ENCODE results near the gene HES3.

DNA sequence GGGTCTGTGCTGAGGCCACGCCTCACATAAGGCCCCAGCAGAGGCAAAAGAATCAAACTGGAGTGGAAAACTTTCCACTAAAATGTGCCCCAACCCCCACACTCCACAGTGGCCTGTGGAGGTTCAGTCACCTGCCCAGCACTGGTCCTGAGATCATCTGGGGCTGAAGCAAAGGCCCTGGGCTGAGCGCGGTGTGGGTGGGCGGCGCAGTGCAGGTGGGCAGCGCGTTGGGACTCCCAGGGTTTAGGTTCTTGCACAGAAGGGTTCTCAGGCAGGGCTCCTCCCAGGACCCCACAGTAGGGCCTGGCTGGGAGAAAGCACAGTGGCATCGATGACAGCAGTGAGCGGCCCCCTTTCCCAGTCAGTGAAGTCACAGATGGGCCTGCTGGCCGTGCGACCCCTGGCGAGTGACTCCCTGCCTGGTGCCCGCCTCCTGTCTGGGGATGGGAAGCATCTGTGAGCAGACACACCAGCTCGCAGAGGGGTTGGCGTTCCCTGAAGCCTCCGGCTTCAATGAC is 30.7 kb downstream of the HES3 start:
- TF ChIP-seq, protein P1, sequence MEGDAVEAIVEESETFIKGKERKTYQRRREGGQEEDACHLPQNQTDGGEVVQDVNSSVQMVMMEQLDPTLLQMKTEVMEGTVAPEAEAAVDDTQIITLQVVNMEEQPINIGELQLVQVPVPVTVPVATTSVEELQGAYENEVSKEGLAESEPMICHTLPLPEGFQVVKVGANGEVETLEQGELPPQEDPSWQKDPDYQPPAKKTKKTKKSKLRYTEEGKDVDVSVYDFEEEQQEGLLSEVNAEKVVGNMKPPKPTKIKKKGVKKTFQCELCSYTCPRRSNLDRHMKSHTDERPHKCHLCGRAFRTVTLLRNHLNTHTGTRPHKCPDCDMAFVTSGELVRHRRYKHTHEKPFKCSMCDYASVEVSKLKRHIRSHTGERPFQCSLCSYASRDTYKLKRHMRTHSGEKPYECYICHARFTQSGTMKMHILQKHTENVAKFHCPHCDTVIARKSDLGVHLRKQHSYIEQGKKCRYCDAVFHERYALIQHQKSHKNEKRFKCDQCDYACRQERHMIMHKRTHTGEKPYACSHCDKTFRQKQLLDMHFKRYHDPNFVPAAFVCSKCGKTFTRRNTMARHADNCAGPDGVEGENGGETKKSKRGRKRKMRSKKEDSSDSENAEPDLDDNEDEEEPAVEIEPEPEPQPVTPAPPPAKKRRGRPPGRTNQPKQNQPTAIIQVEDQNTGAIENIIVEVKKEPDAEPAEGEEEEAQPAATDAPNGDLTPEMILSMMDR (conservative IDR thresholded peaks at IDR 0.05; ENCODE audit: low read depth, low read length): no peak
- TF ChIP-seq POLR2A (IDR thresholded peaks at IDR 0.05; ENCODE audit: low read depth, low read length): no peak
- TF ChIP-seq RFX5 (IDR thresholded peaks at IDR 0.05; ENCODE audit: low read depth, low read length): no peak
- TF ChIP-seq MAZ (IDR thresholded peaks at IDR 0.05; ENCODE audit: borderline replicate concordance, low read depth, low read length): no peak
- no peak for TF ChIP-seq RAD21 (IDR thresholded peaks at IDR 0.05; ENCODE audit: low read length)
- TF ChIP-seq, protein P2, sequence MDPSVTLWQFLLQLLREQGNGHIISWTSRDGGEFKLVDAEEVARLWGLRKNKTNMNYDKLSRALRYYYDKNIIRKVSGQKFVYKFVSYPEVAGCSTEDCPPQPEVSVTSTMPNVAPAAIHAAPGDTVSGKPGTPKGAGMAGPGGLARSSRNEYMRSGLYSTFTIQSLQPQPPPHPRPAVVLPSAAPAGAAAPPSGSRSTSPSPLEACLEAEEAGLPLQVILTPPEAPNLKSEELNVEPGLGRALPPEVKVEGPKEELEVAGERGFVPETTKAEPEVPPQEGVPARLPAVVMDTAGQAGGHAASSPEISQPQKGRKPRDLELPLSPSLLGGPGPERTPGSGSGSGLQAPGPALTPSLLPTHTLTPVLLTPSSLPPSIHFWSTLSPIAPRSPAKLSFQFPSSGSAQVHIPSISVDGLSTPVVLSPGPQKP (IDR thresholded peaks at IDR 0.05; ENCODE audit: borderline replicate concordance, low read depth, low read length): no peak
- TF ChIP-seq RCOR1 (IDR thresholded peaks at IDR 0.05; ENCODE audit: insufficient replicate concordance, low read length): no peak
- TF ChIP-seq BHLHE40 (IDR thresholded peaks at IDR 0.05; ENCODE audit: low read depth, low read length): no peak
- TF ChIP-seq, protein P3, sequence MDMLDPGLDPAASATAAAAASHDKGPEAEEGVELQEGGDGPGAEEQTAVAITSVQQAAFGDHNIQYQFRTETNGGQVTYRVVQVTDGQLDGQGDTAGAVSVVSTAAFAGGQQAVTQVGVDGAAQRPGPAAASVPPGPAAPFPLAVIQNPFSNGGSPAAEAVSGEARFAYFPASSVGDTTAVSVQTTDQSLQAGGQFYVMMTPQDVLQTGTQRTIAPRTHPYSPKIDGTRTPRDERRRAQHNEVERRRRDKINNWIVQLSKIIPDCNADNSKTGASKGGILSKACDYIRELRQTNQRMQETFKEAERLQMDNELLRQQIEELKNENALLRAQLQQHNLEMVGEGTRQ (IDR thresholded peaks at IDR 0.05; ENCODE audit: low read depth, low read length): no peak

Data from IMR-90 (cell line).